HepG2 (cell line): ENCODE results near the gene EML2. TPM values are rescaled to one million over a fixed set of nuclear protein-coding genes. Genes with fewer than 3 reads are reported as not detected.

Experiments used
- ADNP ChIP-seq: sonication (generic); formaldehyde crosslinking; IDR thresholded peaks from 2 replicates; pipeline ENCODE4 v1.4.0; 2020; ENCODE audit warnings: missing genetic modification reagents
- ELF3 ChIP-seq: IDR thresholded peaks from 2 replicates; pipeline ENCODE4 v1.6.1; 2016; ENCODE audit warnings: missing genetic modification reagents, missing compliant biosample characterization
- ERF ChIP-seq: IDR thresholded peaks from 2 replicates; pipeline ENCODE4 v1.6.1; 2018; ENCODE audit warnings: missing biosample characterization, missing genetic modification reagents
- MXI1 ChIP-seq: IDR thresholded peaks from 3 replicates; pipeline ENCODE4 v1.6.1; 2012; ENCODE audit warnings: low read depth, low read length, inconsistent platforms, borderline replicate concordance
- PCBP1 ChIP-seq: fragments of 200-400 bp; formaldehyde crosslinking; IDR thresholded peaks from 2 replicates; pipeline ENCODE4 v1.6.1; 2017; ENCODE audit warnings: mild to moderate bottlenecking, low read depth, low read length, borderline replicate concordance
- PLRG1 ChIP-seq: fragments of 450-650 bp; conservative IDR thresholded peaks from 2 replicates; pipeline ENCODE4 v1.6.1; 2016
- POGZ ChIP-seq: sonication (generic); formaldehyde crosslinking; IDR thresholded peaks from 2 replicates; pipeline ENCODE4 v1.4.0; 2020; ENCODE audit warnings: mild to moderate bottlenecking, missing genetic modification reagents
- SAP130 ChIP-seq: IDR thresholded peaks from 2 replicates; pipeline ENCODE4 v1.6.1; 2016; ENCODE audit warnings: low read depth
- SNAPC2 ChIP-seq: sonication (generic); formaldehyde crosslinking; IDR thresholded peaks from 2 replicates; pipeline ENCODE4 v1.8.1; 2022; ENCODE audit warnings: mild to moderate bottlenecking, missing genetic modification reagents
- SP2 ChIP-seq: sonication (generic); formaldehyde crosslinking; IDR thresholded peaks from 2 replicates; pipeline ENCODE4 v1.5.1; 2020; ENCODE audit warnings: mild to moderate bottlenecking, missing genetic modification reagents
- SP5 ChIP-seq: IDR thresholded peaks from 2 replicates; pipeline ENCODE4 v1.6.1; 2016; ENCODE audit warnings: low read depth, borderline replicate concordance
- TEAD3 ChIP-seq: optimal IDR thresholded peaks from 2 replicates; pipeline ENCODE3; 2016; ENCODE audit warnings: borderline replicate concordance
- U2AF1 ChIP-seq: fragments of 200-400 bp; formaldehyde crosslinking; optimal IDR thresholded peaks from 2 replicates; pipeline ENCODE3; 2017; ENCODE audit warnings: mild to moderate bottlenecking, low read depth, low read length
- ZBTB1 ChIP-seq: sonication (generic); formaldehyde crosslinking; IDR thresholded peaks from 2 replicates; pipeline ENCODE4 v1.4.0; 2020; ENCODE audit warnings: missing genetic modification reagents, borderline replicate concordance
- ZMYM3 ChIP-seq: sonication (generic); formaldehyde crosslinking; IDR thresholded peaks from 2 replicates; pipeline ENCODE4 v1.5.1; 2020; ENCODE audit warnings: mild to moderate bottlenecking, missing genetic modification reagents
- ZNF501 ChIP-seq: sonication (generic); formaldehyde crosslinking; IDR thresholded peaks from 2 replicates; pipeline ENCODE4 v1.5.1; 2020; ENCODE audit warnings: mild to moderate bottlenecking, moderate library complexity, missing genetic modification reagents
- ZNF75D ChIP-seq: sonication (generic); formaldehyde crosslinking; IDR thresholded peaks from 2 replicates; pipeline ENCODE4 v1.8.1; 2023; ENCODE audit warnings: missing genetic modification reagents, mild to moderate bottlenecking, borderline replicate concordance
- polyA plus RNA-seq, 8 experiments: library from polyadenylated mRNA; depleted of rRNA in 3 of 8; stranded (reverse) in 7 of 8; unstranded in 1 of 8; fragments of >200 nt; fragmentation: Illumina TruSeq in 4 of 8; extraction: Trizol in 4 of 8; gene quantifications; 2 replicates each; pipeline versions ENCODE4 v1.2.1 to v1.2.3, GENCODE V29; 2011 to 2016; ENCODE audit warnings: low read depth in 4 of 8, missing spikeins in 1 of 8, mixed read lengths in 1 of 8; ENCODE audit not compliant: insufficient read depth in 1 of 8
- total RNA-seq, 5 experiments: library from RNA; depleted of rRNA; stranded (reverse); fragments of >200 nt; fragmentation: Illumina TruSeq; extraction: Trizol; gene quantifications; 2 replicates each; pipeline ENCODE4 v1.2.3, GENCODE V29; 2016; ENCODE audit warnings: low read depth in 1 of 5
- TF ChIP-seq, protein P1 (sequence below): sonication (generic); formaldehyde crosslinking; IDR thresholded peaks from 2 replicates; pipeline ENCODE4 v1.5.1; 2020; ENCODE audit warnings: mild to moderate bottlenecking, moderate library complexity, missing genetic modification reagents
- TF ChIP-seq, protein P2 (sequence below): IDR thresholded peaks from 2 replicates; pipeline ENCODE4 v1.6.1; 2016; ENCODE audit warnings: low read depth
- TF ChIP-seq, protein P3 (sequence below): sonication (generic); formaldehyde crosslinking; IDR thresholded peaks from 2 replicates; pipeline ENCODE4 v1.4.0; 2020; ENCODE audit warnings: low read depth, missing genetic modification reagents
- TF ChIP-seq, protein P4 (sequence below): IDR thresholded peaks from 2 replicates; pipeline ENCODE4 v1.6.1; 2012; ENCODE audit warnings: inconsistent platforms
- TF ChIP-seq, protein P5 (sequence below): IDR thresholded peaks from 2 replicates; pipeline ENCODE4 v1.6.1; 2016; ENCODE audit warnings: control low read depth

The EML2 gene
- total and polyA plus RNA-seq, 2 of the 13 experiments (the other 11 are each of a cell fraction or from before 2014, with no cell fraction given): 7.3 to 12.9 TPM

DNA sequence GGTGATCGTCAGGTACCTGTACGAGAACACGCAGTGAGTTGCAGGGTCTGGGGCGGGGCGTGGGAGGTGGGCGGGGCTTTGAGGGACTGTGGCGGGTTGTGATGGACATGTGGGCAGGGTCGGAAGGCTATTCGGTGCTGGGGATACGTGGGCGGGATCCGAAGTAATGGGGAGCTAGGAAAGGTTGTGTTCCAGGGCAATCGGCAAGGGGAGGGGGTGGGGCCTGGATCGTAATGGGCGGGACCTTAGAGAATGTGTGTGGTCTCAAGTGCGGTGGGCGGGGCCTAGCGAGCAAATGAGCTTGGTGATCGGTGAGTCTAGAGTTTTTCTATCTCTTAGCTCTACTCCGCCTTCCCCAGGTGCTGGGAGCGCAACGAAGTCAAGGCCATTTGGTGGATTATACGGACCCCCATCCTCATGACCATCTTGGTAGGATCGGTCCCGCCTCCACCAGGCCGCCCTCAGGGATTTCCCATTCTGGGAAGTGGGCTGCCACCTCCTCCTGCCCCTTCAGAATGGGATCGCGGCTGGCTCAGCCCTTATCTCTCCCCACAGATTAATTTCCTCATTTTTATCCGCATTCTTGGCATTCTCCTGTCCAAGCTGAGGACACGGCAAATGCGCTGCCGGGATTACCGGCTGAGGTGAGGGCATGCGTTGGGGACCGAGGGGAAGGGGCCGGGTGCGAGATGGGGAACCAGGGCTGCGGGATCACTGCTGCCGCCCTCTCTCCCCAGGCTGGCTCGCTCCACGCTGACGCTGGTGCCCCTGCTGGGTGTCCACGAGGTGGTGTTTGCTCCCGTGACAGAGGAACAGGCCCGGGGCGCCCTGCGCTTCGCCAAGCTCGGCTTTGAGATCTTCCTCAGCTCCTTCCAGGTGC, 38.4 kb upstream of the EML2 start (continued):
- TF ChIP-seq SP2: peak; percentile 73
- TF ChIP-seq, protein P1, sequence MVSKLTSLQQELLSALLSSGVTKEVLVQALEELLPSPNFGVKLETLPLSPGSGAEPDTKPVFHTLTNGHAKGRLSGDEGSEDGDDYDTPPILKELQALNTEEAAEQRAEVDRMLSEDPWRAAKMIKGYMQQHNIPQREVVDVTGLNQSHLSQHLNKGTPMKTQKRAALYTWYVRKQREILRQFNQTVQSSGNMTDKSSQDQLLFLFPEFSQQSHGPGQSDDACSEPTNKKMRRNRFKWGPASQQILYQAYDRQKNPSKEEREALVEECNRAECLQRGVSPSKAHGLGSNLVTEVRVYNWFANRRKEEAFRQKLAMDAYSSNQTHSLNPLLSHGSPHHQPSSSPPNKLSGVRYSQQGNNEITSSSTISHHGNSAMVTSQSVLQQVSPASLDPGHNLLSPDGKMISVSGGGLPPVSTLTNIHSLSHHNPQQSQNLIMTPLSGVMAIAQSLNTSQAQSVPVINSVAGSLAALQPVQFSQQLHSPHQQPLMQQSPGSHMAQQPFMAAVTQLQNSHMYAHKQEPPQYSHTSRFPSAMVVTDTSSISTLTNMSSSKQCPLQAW: 0 out of 2 replicates have a peak, but pooled peaks have one; percentile 33
- 0 out of 2 replicates have a peak, but pooled peaks have one; percentile 35 for TF ChIP-seq ZNF501 (CRISPR knock-in tag)
- peak; percentile 39; the same call in 1 of the 2 replicates for TF ChIP-seq ELF3
- TF ChIP-seq ZNF75D (CRISPR knock-in tag): no peak
- TF ChIP-seq SP5 (CRISPR knock-in tag): peak; percentile 20; the same call in 1 of the 2 replicates
- TF ChIP-seq ADNP (CRISPR knock-in tag): peak; percentile 59; the same call in 1 of the 2 replicates
- no peak for TF ChIP-seq PLRG1
- TF ChIP-seq SAP130 (CRISPR knock-in tag): 0 out of 2 replicates have a peak, but pooled peaks have one; percentile 14
- peak; percentile 33; the same call in 1 of the 2 replicates for TF ChIP-seq ERF (CRISPR knock-in tag)
- TF ChIP-seq, protein P2, sequence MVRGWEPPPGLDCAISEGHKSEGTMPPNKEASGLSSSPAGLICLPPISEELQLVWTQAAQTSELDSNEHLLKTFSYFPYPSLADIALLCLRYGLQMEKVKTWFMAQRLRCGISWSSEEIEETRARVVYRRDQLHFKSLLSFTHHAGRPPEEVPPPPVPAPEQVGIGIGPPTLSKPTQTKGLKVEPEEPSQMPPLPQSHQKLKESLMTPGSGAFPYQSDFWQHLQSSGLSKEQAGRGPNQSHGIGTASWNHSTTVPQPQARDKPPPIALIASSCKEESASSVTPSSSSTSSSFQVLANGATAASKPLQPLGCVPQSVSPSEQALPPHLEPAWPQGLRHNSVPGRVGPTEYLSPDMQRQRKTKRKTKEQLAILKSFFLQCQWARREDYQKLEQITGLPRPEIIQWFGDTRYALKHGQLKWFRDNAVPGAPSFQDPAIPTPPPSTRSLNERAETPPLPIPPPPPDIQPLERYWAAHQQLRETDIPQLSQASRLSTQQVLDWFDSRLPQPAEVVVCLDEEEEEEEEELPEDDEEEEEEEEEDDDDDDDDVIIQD (CRISPR knock-in tag): 0 out of 2 replicates have a peak, but pooled peaks have one; percentile 13
- TF ChIP-seq MXI1: peak; percentile 25; the same call in 1 of the 3 replicates
- TF ChIP-seq POGZ (CRISPR knock-in tag): no peak
- TF ChIP-seq, protein P3, sequence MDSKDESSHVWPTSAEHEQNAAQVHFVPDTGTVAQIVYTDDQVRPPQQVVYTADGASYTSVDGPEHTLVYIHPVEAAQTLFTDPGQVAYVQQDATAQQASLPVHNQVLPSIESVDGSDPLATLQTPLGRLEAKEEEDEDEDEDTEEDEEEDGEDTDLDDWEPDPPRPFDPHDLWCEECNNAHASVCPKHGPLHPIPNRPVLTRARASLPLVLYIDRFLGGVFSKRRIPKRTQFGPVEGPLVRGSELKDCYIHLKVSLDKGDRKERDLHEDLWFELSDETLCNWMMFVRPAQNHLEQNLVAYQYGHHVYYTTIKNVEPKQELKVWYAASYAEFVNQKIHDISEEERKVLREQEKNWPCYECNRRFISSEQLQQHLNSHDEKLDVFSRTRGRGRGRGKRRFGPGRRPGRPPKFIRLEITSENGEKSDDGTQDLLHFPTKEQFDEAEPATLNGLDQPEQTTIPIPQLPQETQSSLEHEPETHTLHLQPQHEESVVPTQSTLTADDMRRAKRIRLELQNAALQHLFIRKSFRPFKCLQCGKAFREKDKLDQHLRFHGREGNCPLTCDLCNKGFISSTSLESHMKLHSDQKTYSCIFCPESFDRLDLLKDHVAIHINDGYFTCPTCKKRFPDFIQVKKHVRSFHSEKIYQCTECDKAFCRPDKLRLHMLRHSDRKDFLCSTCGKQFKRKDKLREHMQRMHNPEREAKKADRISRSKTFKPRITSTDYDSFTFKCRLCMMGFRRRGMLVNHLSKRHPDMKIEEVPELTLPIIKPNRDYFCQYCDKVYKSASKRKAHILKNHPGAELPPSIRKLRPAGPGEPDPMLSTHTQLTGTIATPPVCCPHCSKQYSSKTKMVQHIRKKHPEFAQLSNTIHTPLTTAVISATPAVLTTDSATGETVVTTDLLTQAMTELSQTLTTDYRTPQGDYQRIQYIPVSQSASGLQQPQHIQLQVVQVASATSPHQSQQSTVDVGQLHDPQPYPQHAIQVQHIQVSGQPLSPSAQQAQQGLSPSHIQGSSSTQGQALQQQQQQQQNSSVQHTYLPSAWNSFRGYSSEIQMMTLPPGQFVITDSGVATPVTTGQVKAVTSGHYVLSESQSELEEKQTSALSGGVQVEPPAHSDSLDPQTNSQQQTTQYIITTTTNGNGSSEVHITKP: peak; percentile 77
- TF ChIP-seq ZBTB1 (CRISPR knock-in tag): no peak
- peak; percentile 94 for TF ChIP-seq ZMYM3 (CRISPR knock-in tag)
- 0 out of 2 replicates have a peak, but pooled peaks have one; percentile 11 for TF ChIP-seq PCBP1
- TF ChIP-seq, protein P4, sequence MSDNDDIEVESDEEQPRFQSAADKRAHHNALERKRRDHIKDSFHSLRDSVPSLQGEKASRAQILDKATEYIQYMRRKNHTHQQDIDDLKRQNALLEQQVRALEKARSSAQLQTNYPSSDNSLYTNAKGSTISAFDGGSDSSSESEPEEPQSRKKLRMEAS: no peak
- peak; percentile 57 for TF ChIP-seq TEAD3 (CRISPR knock-in tag)
- TF ChIP-seq, protein P5, sequence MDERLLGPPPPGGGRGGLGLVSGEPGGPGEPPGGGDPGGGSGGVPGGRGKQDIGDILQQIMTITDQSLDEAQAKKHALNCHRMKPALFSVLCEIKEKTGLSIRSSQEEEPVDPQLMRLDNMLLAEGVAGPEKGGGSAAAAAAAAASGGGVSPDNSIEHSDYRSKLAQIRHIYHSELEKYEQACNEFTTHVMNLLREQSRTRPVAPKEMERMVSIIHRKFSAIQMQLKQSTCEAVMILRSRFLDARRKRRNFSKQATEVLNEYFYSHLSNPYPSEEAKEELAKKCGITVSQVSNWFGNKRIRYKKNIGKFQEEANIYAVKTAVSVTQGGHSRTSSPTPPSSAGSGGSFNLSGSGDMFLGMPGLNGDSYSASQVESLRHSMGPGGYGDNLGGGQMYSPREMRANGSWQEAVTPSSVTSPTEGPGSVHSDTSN (CRISPR knock-in tag): peak; percentile 70
- TF ChIP-seq U2AF1: no peak
- TF ChIP-seq SNAPC2 (CRISPR knock-in tag): 0 out of 2 replicates have a peak, but pooled peaks have one; percentile 33
